GM12891 (cell line): Measurements from ENCODE around the gene CERK.

Experiments used
- DNase-seq: peaks from one replicate; pipeline ENCODE4 v3.0.0; 2011; ENCODE audit warnings: low spot score; ENCODE audit not compliant: insufficient read length
- FAIRE-seq: peaks from 2 replicates; lab custom pipeline; 2011; peaks lifted over from hg19 to GRCh38; lab: Jason Lieb, UNC
- PAX5 ChIP-seq: IDR thresholded peaks from 2 replicates; pipeline ENCODE4 v1.6.1; 2011; ENCODE audit warnings: low read length, moderate library complexity, mild to moderate bottlenecking; ENCODE audit not compliant: insufficient read depth, severe bottlenecking
- POLR2A ChIP-seq: IDR thresholded peaks from 2 replicates; pipeline ENCODE4 v1.6.1; 2011; ENCODE audit warnings: low read depth, low read length, control low read depth
- POLR2AphosphoS5 ChIP-seq: IDR thresholded peaks from 2 replicates; pipeline ENCODE4 v1.6.1; 2011; ENCODE audit warnings: low read depth, low read length, control low read depth
- POU2F2 ChIP-seq: IDR thresholded peaks from 2 replicates; pipeline ENCODE4 v1.6.1; 2011; ENCODE audit warnings: low read depth, mild to moderate bottlenecking, control low read depth, low read length, moderate library complexity
- SPI1 ChIP-seq: IDR thresholded peaks from 2 replicates; pipeline ENCODE4 v1.6.1; 2011; ENCODE audit warnings: low read depth, low read length, control low read depth
- TAF1 ChIP-seq: IDR thresholded peaks from 2 replicates; pipeline ENCODE4 v1.6.1; 2011; ENCODE audit warnings: low read depth, low read length, control low read depth

The CERK gene

GRCh38 chr22:46679706-46680269, 58.3 kb downstream of the CERK start:
- no peak for FAIRE-seq
- TF ChIP-seq POLR2A (no peak), PAX5 (no peak), TAF1 (no peak), POU2F2 (no peak), POLR2AphosphoS5 (no peak), SPI1 (no peak)

GRCh38 chr22:46678785-46679700, 59.0 kb downstream of the CERK start:
- TF ChIP-seq POLR2AphosphoS5 (no peak), TAF1 (no peak), PAX5 (no peak), POU2F2 (no peak), POLR2A (no peak), SPI1 (no peak)
- no peak for FAIRE-seq
- DNase-seq, result no peak

More at GRCh38 chr22:46679706-46680269, 58.3 kb downstream of the CERK start:
- DNase-seq, result no peak

GRCh38 chr22:46678003-46678657, 59.9 kb downstream of the CERK start:
- FAIRE-seq (no peak), DNase-seq (no peak)
- TF ChIP-seq POLR2A (no peak), PAX5 (no peak), TAF1 (no peak), POU2F2 (no peak), POLR2AphosphoS5 (no peak), SPI1 (no peak)

GRCh38 chr22:46677323-46678002, 60.6 kb downstream of the CERK start:
- no peak for TF ChIP-seq TAF1
- no peak for TF ChIP-seq POLR2AphosphoS5
- no peak for TF ChIP-seq POLR2A
- TF ChIP-seq POU2F2, result no peak
- no peak for TF ChIP-seq PAX5
- no peak for TF ChIP-seq SPI1
- DNase-seq, result no peak
- no peak for FAIRE-seq

GRCh38 chr22:46676881-46677280, 61.2 kb downstream of the CERK start:
- no peak for TF ChIP-seq SPI1
- no peak for FAIRE-seq
- DNase-seq, result no peak

- FAIRE-seq (no peak), DNase-seq (no peak)
- no peak for TF ChIP-seq POU2F2
- no peak for TF ChIP-seq SPI1
- no peak for TF ChIP-seq PAX5
These were observed 61.6 kb downstream of the CERK start for GRCh38 chr22:46676479-46676878.

- TF ChIP-seq POLR2AphosphoS5 (no peak), SPI1 (no peak), TAF1 (no peak), PAX5 (no peak), POLR2A (no peak), POU2F2 (no peak)
- no peak for FAIRE-seq
- no peak for DNase-seq
These were observed 62.1 kb downstream of the CERK start for GRCh38 chr22:46675938-46676337.

GRCh38 chr22:46675479-46675878, 62.6 kb downstream of the CERK start:
- no peak for DNase-seq
- TF ChIP-seq SPI1 (no peak), POLR2A (no peak), POU2F2 (no peak), PAX5 (no peak), TAF1 (no peak), POLR2AphosphoS5 (no peak)
- FAIRE-seq, result no peak

GRCh38 chr22:46674906-46675305, 63.1 kb downstream of the CERK start:
- DNase-seq (no peak), FAIRE-seq (peak; percentile 51)
- TF ChIP-seq PAX5 (no peak), TAF1 (no peak), POLR2A (no peak), SPI1 (no peak), POU2F2 (no peak), POLR2AphosphoS5 (no peak)
